ENCODE measurements around the gene PIEZO2. TPM values are rescaled to one million over a fixed set of nuclear protein-coding genes. Genes with fewer than 3 reads are reported as not detected.

Gene PIEZO2
- total and polyA plus RNA-seq, 2 of the 8 experiments (the other 6 are each of a cell fraction or from before 2014, with no cell fraction given): 4.7 to 16.5 TPM

DNA sequence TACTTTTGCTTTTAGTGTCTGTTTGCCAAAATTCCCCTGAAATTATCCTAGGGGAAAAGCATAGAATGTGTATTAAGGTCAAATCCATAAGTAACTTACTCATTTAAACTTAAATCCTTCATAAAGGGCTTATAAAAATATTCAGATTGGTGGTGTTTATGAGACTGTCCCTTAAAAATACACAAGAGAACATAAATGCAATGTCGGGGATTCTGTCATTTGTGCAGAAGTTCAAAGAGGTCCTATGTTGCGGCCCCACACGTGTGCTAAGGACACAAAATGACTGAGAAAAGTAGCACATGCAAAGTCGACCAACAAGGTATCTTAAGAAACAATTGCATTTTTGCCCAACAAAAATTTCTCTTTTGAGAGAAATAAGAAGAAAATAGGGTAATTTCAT lies 225.1 kb downstream of the PIEZO2 start (continued):
- TF ChIP-seq, protein P1, sequence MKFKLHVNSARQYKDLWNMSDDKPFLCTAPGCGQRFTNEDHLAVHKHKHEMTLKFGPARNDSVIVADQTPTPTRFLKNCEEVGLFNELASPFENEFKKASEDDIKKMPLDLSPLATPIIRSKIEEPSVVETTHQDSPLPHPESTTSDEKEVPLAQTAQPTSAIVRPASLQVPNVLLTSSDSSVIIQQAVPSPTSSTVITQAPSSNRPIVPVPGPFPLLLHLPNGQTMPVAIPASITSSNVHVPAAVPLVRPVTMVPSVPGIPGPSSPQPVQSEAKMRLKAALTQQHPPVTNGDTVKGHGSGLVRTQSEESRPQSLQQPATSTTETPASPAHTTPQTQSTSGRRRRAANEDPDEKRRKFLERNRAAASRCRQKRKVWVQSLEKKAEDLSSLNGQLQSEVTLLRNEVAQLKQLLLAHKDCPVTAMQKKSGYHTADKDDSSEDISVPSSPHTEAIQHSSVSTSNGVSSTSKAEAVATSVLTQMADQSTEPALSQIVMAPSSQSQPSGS (IDR thresholded peaks at IDR 0.05; ENCODE audit: low read length): no peak
- TF ChIP-seq KDM5A (IDR thresholded peaks at IDR 0.05; ENCODE audit: low read length) (no peak), NANOG (IDR thresholded peaks at IDR 0.05; ENCODE audit: insufficient read depth, low read depth, low read length, poor library complexity, severe bottlenecking) (no peak), JUN (IDR thresholded peaks at IDR 0.05; ENCODE audit: low read depth, low read length) (no peak), PHF8 (conservative IDR thresholded peaks at IDR 0.05; ENCODE audit: low read depth, low read length) (no peak)
